Left lung (tissue), 14 donors: ENCODE measurements around the gene CDH9. TPM values are rescaled to one million over a fixed set of nuclear protein-coding genes. Genes with fewer than 3 reads are reported as not detected.
A peak's percentile ranks its signal among the peaks of the same experiment; 100 is the strongest.

Experiments
- ATAC-seq: fragments of 200-7000 bp; cut with Tn5 transposase; one replicate; pipeline ENCODE4 v1.9.1; 2020; ENCODE audit warnings: moderate library complexity
- DNase-seq, 4 donors: peaks; one replicate each; pipeline ENCODE4 v3.0.0-alpha.2; 2013 to 2020
- H3K27ac ChIP-seq, 2 donors: fragments of 200-600 bp; sonication (generic) in 1 of 2; one replicate each; pipeline versions ENCODE4 v1.5.0 to v1.8.0; 2020 to 2021
- H3K27me3 ChIP-seq, 2 donors: fragments of 200-600 bp; sonication (generic) in 1 of 2; one replicate each; pipeline versions ENCODE4 v1.5.0 to v1.8.0; 2020 to 2021
- H3K36me3 ChIP-seq, 2 donors: fragments of 200-600 bp; sonication (generic) in 1 of 2; one replicate each; pipeline versions ENCODE4 v1.5.0 to v1.8.0; 2020 to 2021
- H3K4me1 ChIP-seq, 2 donors: fragments of 200-600 bp; one replicate each; pipeline ENCODE4 v1.8.0; 2021
- H3K4me3 ChIP-seq, 2 donors: fragments of 200-600 bp; sonication (generic) in 1 of 2; one replicate each; pipeline versions ENCODE4 v1.5.0 to v1.8.0; 2020 to 2021; ENCODE audit warnings: mild to moderate bottlenecking in 1 of 2
- H3K9me3 ChIP-seq, 2 donors: fragments of 200-600 bp; sonication (generic) in 1 of 2; one replicate each; pipeline versions ENCODE4 v1.5.0 to v1.8.0; 2020 to 2021
- intact Hi-C, 2 donors: fragments of 100-400 bp; cut with DNase I; formaldehyde crosslinking; loops; one replicate each; pipeline versions ENCODE4 v1.11.2 to v1.14.2; 2022
- long read RNA-seq, 12 donors: library from polyadenylated mRNA in 2 of 12; unstranded in 2 of 12; transcript quantifications; one replicate each; pipeline ENCODE4 v2.0.0 and lab custom pipeline, GENCODE V29; 2019 to 2026
- polyA plus RNA-seq, 6 donors: library from polyadenylated mRNA; unstranded; fragments of 120-200 nt; gene quantifications; one replicate each; pipeline ENCODE4 v1.2.1, GENCODE V29; 2013; ENCODE audit not compliant: insufficient read length in 6 of 6
- total RNA-seq, 2 donors: library from RNA; stranded (reverse); fragmentation: NEBNext Ultra II Directional; extraction: Animal tissue kit (Norgen Biotek cat#: 25700); gene quantifications; one replicate each; pipeline ENCODE4 v1.2.1, GENCODE V29; 2021
- TF ChIP-seq, protein P1 (sequence below), 2 donors: fragments of 200-600 bp; sonication (generic) in 1 of 2; IDR thresholded peaks; one replicate each; pipeline versions ENCODE4 v1.5.0 to v1.8.0; 2021; ENCODE audit warnings: antibody characterized with exemption in 2 of 2
- donor health status: DM: no; HTN: yes; CAD: no.
- donor health status: DM: no; HTN: no; CAD: no.

Gene CDH9, protein sequence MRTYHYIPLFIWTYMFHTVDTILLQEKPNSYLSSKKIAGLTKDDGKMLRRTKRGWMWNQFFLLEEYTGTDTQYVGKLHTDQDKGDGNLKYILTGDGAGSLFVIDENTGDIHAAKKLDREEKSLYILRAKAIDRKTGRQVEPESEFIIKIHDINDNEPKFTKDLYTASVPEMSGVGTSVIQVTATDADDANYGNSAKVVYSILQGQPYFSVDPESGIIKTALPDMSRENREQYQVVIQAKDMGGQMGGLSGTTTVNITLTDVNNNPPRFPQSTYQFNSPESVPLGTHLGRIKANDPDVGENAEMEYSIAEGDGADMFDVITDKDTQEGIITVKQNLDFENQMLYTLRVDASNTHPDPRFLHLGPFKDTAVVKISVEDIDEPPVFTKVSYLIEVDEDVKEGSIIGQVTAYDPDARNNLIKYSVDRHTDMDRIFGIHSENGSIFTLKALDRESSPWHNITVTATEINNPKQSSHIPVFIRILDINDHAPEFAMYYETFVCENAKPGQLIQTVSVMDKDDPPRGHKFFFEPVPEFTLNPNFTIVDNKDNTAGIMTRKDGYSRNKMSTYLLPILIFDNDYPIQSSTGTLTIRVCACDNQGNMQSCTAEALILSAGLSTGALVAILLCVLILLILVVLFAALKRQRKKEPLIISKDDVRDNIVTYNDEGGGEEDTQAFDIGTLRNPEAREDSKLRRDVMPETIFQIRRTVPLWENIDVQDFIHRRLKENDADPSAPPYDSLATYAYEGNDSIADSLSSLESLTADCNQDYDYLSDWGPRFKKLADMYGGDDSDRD
- total RNA-seq (not detected), polyA plus RNA-seq (under 1 TPM in 4 of 6 donors, not detected in 2; 0.09 to 0.20 (median 0.13) TPM)
- long read RNA-seq, donor 1: 0 reads
- long read RNA-seq, donor 2: 0 reads
- long read RNA-seq, donor 3: 0 reads
- long read RNA-seq, donor 4: 0 reads
- long read RNA-seq, donor 5: 0 reads
- long read RNA-seq, donor 6: 0 reads
- long read RNA-seq, donor 7: 0 reads
- long read RNA-seq, donor 8: 0 reads
- long read RNA-seq, donor 9: 0 reads
- long read RNA-seq, donor 10: 0 reads
- long read RNA-seq, donor 11: 0 reads
- long read RNA-seq, donor 12: 0 reads

DNA sequence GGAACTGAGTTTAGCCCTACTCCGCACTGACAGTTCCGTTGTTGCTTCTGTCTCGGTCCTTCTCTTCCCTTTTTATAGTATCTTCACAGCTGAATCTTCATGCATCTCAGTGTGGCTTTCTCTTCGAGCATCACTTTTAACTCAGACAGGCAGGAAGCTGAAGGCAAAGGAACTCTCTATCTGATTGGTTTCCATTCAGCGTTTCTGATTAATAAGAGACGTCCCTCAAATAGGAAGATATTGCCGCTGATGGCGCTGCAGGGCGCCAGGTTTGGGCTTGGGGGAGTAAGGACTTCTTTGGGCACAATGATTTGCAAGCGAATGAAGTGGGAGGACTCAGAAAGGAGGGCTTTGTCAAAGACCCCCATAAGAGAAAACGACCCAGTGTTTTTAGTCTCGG, at the start of gene CDH9:
Gene CDH9, minus strand, starts transcription at position 111 of the 400 bp plus-strand sequence. CDS start 50,253 bp downstream, outside the sequence.
- TF ChIP-seq, protein P1, sequence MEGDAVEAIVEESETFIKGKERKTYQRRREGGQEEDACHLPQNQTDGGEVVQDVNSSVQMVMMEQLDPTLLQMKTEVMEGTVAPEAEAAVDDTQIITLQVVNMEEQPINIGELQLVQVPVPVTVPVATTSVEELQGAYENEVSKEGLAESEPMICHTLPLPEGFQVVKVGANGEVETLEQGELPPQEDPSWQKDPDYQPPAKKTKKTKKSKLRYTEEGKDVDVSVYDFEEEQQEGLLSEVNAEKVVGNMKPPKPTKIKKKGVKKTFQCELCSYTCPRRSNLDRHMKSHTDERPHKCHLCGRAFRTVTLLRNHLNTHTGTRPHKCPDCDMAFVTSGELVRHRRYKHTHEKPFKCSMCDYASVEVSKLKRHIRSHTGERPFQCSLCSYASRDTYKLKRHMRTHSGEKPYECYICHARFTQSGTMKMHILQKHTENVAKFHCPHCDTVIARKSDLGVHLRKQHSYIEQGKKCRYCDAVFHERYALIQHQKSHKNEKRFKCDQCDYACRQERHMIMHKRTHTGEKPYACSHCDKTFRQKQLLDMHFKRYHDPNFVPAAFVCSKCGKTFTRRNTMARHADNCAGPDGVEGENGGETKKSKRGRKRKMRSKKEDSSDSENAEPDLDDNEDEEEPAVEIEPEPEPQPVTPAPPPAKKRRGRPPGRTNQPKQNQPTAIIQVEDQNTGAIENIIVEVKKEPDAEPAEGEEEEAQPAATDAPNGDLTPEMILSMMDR (IDR thresholded peaks at IDR 0.05): no peak
- Histone ChIP-seq H3K9me3 (no peaks in the 10 kb centered on the region), H3K36me3 (no peaks in the 10 kb centered on the region), H3K4me3 (no peak within 1 kb of the TSS), H3K27ac (no peak within 1 kb of the TSS), H3K4me1 (no peaks in the 10 kb centered on the region), H3K27me3 (no peaks in the 10 kb centered on the region)
- DNase-seq: peak in 1 of 4 donors; percentile 30
- ATAC-seq: no peak
- intact Hi-C loops: no loop called here

DNA sequence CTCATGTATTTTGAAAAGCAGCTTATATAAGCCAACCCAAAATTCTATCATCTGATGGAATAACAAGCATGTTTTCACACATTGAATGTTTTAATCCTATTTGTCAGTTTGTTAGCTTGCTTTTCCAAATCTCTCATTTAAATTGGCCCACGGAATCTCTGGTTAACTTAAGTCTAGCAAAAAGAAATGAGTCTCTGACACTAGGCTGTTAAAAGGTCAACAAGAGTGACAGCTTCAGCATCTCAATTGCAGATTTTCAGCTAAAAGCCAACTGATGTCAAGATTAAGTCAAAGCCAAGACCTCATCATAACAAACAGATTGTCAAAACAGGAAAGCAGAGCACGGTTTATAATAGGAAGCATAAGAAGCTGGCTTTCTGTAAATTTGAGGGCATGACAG, 49.4 kb upstream of the CDH9 start:
- intact Hi-C loops: no loop called here
- no peaks in the 10 kb centered on the region for H3K4me1 ChIP-seq
- peaks cover 0 to 2% of the 10 kb centered on the region in 2 donors for H3K9me3 ChIP-seq
- ATAC-seq (no peak), DNase-seq (peak in 1 of 4 donors; percentile 26)
- H3K27me3 ChIP-seq: no peaks in the 10 kb centered on the region
- H3K4me3 ChIP-seq: no peak overlapping the region
- H3K27ac ChIP-seq: no peak overlapping the region
- TF ChIP-seq, protein P1 (IDR thresholded peaks at IDR 0.05): no peak
- H3K36me3 ChIP-seq: no peaks in the 10 kb centered on the region

DNA sequence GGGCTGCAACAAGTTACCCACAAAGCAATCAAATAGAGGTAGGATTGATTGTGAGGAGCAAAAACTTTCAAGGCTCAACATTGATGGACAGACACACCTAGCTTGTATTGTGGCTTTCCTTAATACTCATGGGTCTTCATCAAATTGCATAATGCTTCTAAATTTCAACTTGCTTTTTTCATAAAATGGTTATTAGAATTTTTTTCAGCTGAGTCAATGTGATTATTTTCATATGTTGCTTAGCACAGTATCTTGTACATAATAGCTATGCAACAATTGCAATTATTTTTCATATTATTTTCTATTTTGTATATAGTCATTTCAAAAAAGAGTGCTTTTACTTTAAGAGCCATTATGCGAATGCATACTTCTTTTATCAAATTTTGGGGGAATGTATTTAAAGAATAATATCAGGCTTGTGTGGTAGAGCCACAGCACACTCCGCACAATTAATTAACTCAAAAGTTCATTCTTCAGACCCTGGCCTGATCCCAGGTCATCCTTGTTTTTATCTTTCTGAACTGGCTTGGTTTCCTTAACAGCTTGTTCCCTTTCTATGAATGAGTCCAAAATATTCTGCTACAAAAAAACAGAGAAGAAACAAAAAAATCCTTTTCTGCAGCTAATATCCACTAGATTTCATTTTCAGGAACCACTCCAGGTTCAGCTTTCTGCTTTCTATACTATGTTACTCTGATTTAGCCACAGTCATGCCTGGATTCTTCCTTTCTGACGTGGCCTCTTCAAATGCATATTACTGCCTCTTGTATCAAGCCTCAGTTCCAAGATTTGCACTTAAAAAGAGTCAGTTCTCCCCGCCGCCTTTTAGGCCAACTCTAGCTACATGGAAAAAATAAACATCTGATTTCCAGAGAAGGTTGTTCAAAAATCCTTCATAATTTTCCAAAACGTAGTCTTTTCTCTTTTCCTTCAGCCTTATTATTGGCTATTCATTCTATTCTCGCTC, 45.3 kb upstream of the CDH9 start:
- no peaks in the 10 kb centered on the region for H3K36me3 ChIP-seq
- TF ChIP-seq, protein P1 (IDR thresholded peaks at IDR 0.05): no peak
- H3K27ac ChIP-seq: no peak overlapping the region
- no peaks in the 10 kb centered on the region for H3K27me3 ChIP-seq
- no peak overlapping the region for H3K4me3 ChIP-seq
- no peaks in the 10 kb centered on the region for H3K4me1 ChIP-seq
- H3K9me3 ChIP-seq: peaks cover 0 to 2% of the 10 kb centered on the region in 2 donors
- peak; percentile 83 for ATAC-seq
- intact Hi-C loops: no loop called here
- peak in 1 of 4 donors; percentile 22 for DNase-seq

DNA sequence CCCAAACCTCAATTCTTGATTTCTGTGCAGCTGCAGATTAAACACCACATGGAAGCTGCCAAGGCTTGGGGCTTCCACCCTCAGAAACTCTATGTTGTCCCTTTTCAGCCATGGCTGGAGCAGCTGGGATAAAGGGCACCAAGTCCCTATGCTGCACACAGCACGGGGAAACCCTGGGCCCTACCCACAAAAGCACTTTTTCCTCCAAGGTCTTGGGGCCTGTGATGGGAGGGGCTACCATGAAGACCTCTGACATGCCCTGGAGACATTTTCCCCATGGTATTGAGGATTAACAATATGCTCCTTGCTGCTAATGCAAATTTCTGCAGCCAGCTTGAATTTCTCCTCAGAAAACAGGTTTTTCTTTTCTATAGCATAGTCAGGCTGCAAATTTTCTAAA, 41.8 kb upstream of the CDH9 start:
- no peak for ATAC-seq
- TF ChIP-seq, protein P1 (IDR thresholded peaks at IDR 0.05): no peak
- DNase-seq: no peak
- no peaks in the 10 kb centered on the region for H3K27me3 ChIP-seq
- no peaks in the 10 kb centered on the region for H3K36me3 ChIP-seq
- no peaks in the 10 kb centered on the region for H3K4me1 ChIP-seq
- no peak overlapping the region for H3K4me3 ChIP-seq
- peaks cover 0 to 5% of the 10 kb centered on the region in 2 donors for H3K9me3 ChIP-seq
- H3K27ac ChIP-seq: no peak overlapping the region
- intact Hi-C loops: no loop called here
